ENCODE measurements around the gene ACAD8.

ACAD8 gene

DNA sequence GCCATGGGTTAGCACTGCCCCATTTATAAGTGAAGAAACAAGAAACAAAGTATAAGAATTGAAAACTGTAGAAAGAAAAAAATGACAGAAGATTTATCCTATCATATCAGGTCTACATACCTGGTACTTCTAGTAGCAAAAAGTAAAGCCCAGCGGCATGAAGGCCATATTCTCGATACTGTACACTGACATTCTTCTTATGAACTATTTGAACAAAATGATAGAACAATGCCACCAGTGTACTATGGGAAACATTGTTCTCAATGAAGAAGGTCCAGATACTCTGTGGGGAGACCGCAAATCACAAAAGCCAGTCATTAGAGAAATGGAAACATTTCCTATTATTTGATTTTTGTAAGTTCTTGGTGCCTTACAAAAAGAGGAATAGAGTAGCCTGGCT is 36.6 kb upstream of the ACAD8 start:
- Histone ChIP-seq H3K27me3 (replicated peaks) (no peaks in the 10 kb centered on the region), H3K27ac (no peak overlapping the region), H3K4me3 (ENCODE audit: low read depth, low read length) (no peak overlapping the region), H3K36me3 (replicated peaks) (peaks cover 5% of the 10 kb centered on the region)
- TF ChIP-seq, protein P1, sequence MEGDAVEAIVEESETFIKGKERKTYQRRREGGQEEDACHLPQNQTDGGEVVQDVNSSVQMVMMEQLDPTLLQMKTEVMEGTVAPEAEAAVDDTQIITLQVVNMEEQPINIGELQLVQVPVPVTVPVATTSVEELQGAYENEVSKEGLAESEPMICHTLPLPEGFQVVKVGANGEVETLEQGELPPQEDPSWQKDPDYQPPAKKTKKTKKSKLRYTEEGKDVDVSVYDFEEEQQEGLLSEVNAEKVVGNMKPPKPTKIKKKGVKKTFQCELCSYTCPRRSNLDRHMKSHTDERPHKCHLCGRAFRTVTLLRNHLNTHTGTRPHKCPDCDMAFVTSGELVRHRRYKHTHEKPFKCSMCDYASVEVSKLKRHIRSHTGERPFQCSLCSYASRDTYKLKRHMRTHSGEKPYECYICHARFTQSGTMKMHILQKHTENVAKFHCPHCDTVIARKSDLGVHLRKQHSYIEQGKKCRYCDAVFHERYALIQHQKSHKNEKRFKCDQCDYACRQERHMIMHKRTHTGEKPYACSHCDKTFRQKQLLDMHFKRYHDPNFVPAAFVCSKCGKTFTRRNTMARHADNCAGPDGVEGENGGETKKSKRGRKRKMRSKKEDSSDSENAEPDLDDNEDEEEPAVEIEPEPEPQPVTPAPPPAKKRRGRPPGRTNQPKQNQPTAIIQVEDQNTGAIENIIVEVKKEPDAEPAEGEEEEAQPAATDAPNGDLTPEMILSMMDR (IDR thresholded peaks at IDR 0.05; ENCODE audit: low read depth, low read length, missing control alignments) = no peak
- DNase-seq = no peak
- in situ Hi-C loops (cut with HindIII; ENCODE audit: low pct_ligation_motif_present, low sequenced_read_pairs) = no loop called here

DNA sequence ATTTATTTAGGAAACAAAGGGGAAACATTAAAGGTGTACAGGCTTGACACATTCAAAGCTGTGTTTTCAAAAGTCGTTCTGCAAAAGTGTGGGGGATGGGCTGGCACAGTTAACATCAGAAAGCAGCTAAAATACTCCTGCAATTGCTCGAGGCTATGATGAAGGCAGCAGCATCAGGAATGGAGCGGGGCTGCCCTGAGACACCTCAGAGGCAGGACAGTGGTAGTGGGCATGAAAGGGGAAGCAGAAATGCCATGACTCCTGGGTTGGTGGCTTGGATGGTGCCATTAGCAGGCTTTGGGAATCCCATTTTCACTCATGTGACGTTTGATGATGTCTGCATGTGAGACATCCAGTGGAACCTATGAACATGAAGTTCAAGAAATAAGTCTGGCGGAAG is 30.2 kb upstream of the ACAD8 start:
- H3K4me3 ChIP-seq (ENCODE audit: low read depth, low read length) = peak overlapping the region; percentile 83
- H3K36me3 ChIP-seq (replicated peaks) = peaks cover 5% of the 10 kb centered on the region
- no peaks in the 10 kb centered on the region for H3K27me3 ChIP-seq (replicated peaks)
- in situ Hi-C loops (cut with HindIII; ENCODE audit: low pct_ligation_motif_present, low sequenced_read_pairs) = no loop called here
- H3K27ac ChIP-seq = no peak overlapping the region
- no peak for DNase-seq
- TF ChIP-seq, protein P1 (IDR thresholded peaks at IDR 0.05; ENCODE audit: low read depth, low read length, missing control alignments) = no peak

DNA sequence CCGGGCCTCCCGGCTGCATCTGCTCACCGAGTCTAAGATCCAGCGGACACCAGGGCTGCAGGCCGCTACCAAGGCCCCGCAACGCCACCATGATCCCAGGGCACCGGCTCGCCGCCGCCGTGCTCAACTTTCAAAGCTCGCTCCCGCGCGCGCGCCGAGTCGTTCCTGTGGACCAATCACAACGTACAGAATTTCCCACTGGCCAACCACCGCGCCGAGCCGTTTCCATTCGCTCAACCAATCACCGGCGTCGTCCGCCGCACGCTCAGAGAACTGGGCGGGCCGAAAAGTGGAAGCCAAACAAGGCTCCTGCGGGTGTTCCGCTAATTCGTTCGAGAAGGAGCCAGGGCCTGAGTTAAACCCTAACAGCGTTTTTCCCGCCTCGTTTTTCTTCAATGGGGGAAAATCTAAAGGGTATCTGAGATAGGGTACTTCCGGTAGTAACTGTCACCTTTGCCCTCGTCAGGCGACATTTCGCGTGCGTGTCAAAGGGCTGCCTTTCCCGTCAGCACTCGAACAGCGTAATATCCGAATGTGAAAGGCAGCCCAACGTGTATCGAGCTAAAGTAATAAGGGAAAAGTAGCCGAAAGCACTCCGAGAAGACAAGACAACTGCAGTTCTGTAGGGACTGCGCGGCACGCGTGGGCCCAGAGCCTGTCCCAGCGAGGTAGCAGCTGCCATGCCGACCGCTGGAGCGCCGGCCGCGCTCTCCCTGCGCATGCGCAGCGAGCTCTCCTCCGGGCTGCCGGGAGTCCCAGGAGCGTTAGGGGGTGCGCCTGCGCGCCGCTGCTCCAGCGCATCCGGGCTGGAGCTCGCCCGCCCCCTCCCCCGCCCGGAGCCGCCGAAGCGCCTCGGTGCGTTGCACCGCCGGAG is 29.3 kb upstream of the ACAD8 start, which contains the start of the genes NCAPD3 and VPS26B:
TSS of gene NCAPD3 (minus strand) at position 132 of the 874 bp plus-strand sequence. CDS start at position 91, 41 bp downstream.
TSS of gene VPS26B (plus strand) at position 836 of the 874 bp plus-strand sequence. CDS start 452 bp downstream, outside the sequence.
- H3K27me3 ChIP-seq (replicated peaks) = no peaks in the 10 kb centered on the region
- in situ Hi-C loops (cut with HindIII; ENCODE audit: low pct_ligation_motif_present, low sequenced_read_pairs) = no loop called here
- DNase-seq = peak; percentile 97
- H3K27ac ChIP-seq = peak within 1 kb of the TSS; percentile 70
- TF ChIP-seq, protein P1 (IDR thresholded peaks at IDR 0.05; ENCODE audit: low read depth, low read length, missing control alignments) = no peak
- peaks cover 1% of the 10 kb centered on the region for H3K36me3 ChIP-seq (replicated peaks)
- H3K4me3 ChIP-seq (ENCODE audit: low read depth, low read length) = peak within 1 kb of the TSS; percentile 83

DNA sequence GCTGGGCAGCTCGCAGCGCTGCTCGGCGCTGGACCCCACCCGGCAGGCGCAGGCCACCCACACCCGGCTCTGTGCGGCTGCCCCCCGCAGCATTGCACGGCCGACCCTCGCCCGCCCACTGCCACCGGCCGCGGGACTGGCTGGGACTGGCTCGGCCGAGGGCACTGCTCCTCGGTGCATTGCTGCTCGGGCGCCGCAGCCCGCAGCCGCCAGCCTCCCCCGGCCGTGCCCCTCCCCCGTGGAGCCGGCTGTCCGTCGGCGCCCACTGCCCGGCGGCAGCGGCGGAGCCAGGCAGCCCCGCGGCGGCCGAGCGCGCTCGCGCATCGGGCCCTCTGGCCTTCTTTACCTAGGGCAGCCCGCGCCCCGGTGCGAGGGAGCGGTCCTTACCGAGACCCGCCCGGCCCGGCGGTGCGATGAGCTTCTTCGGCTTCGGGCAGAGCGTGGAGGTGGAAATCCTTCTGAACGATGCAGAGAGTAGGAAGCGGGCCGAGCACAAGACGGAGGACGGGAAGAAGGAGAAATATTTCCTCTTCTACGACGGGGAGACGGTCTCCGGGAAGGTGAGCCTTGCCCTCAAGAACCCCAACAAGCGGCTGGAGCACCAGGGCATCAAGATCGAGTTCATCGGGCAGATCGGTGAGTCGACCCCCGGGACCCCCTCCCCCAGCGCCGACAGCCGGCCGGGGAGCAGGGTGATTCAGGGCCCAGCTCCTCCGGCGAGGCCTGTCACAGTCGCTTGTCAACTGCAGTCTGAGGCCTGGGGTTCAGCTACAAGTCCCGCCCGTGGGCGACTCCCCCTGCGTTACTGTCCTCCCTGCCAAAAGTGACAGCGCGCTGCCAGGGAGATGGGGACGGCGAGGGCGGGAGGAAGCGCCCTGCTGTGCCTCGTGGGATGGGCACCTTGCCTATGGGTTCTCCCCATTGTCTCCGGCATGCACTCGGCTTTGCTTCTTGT is 28.4 kb upstream of the ACAD8 start:
- Histone ChIP-seq H3K27me3 (replicated peaks) (no peaks in the 10 kb centered on the region), H3K27ac (peak overlapping the region; percentile 2), H3K4me3 (ENCODE audit: low read depth, low read length) (peak overlapping the region; percentile 83), H3K36me3 (replicated peaks) (no peaks in the 10 kb centered on the region)
- in situ Hi-C loops (cut with HindIII; ENCODE audit: low pct_ligation_motif_present, low sequenced_read_pairs) = no loop called here
- TF ChIP-seq, protein P1 (IDR thresholded peaks at IDR 0.05; ENCODE audit: low read depth, low read length, missing control alignments) = no peak
- no peak for DNase-seq

DNA sequence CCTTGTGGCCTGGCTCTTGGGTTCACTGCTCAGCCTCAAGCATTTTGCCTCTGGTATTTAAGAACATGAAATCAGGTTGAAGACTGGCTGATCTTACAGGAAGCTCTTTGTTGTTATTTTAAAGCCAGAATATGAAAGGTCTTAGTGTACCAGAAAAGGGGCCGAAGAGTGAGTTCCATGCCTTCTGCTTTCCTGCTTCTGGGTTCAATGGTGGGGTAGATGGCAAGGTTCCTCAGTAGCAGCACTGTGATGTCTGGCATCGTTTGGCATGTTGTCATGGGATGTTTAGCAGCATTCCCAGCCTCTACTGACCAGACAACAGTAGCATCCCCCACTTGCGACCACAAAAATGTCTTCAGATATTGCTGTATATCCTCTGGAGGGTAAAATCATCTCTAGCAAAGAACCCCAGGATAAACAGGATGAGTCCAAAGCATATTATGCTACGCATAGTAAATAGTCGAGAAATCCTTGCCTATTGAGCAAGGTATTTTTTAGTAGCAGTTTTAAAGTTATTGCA is 26.5 kb upstream of the ACAD8 start:
- Histone ChIP-seq H3K36me3 (replicated peaks) (no peaks in the 10 kb centered on the region), H3K27ac (no peak overlapping the region), H3K4me3 (ENCODE audit: low read depth, low read length) (no peak overlapping the region), H3K27me3 (replicated peaks) (no peaks in the 10 kb centered on the region)
- in situ Hi-C loops (cut with HindIII; ENCODE audit: low pct_ligation_motif_present, low sequenced_read_pairs) = no loop called here
- DNase-seq = peak; percentile 22
- TF ChIP-seq, protein P1 (IDR thresholded peaks at IDR 0.05; ENCODE audit: low read depth, low read length, missing control alignments) = no peak

Data from brain microvascular endothelial cell (primary cell).